ENCODE measurements around the gene HS6ST3.

HS6ST3 gene

GRCh38 chr13:96858133-96858826 is 768.4 kb downstream of the HS6ST3 start:
- FAIRE-seq: no peak

- FAIRE-seq: no peak
These were observed 771.0 kb downstream of the HS6ST3 start for GRCh38 chr13:96860882-96861281.

- FAIRE-seq: no peak
These were observed 772.2 kb downstream of the HS6ST3 start for GRCh38 chr13:96862093-96862492.

GRCh38 chr13:96862999-96863398 is 773.1 kb downstream of the HS6ST3 start:
- FAIRE-seq: no peak

GRCh38 chr13:96871469-96871868 is 781.6 kb downstream of the HS6ST3 start:
- FAIRE-seq: peak; percentile 88

GRCh38 chr13:96880419-96880818 is 790.5 kb downstream of the HS6ST3 start:
- FAIRE-seq: no peak
